Measurements from ENCODE around the gene CIPC. TPM values are rescaled to one million over a fixed set of nuclear protein-coding genes. Genes with fewer than 3 reads are reported as not detected.
A peak's percentile ranks its signal among the peaks of the same experiment; 100 is the strongest.

The CIPC gene
- total and polyA plus RNA-seq, 2 of the 13 experiments (the other 11 are each of a cell fraction or from before 2014, with no cell fraction given), result 7.6 to 13.9 TPM

DNA sequence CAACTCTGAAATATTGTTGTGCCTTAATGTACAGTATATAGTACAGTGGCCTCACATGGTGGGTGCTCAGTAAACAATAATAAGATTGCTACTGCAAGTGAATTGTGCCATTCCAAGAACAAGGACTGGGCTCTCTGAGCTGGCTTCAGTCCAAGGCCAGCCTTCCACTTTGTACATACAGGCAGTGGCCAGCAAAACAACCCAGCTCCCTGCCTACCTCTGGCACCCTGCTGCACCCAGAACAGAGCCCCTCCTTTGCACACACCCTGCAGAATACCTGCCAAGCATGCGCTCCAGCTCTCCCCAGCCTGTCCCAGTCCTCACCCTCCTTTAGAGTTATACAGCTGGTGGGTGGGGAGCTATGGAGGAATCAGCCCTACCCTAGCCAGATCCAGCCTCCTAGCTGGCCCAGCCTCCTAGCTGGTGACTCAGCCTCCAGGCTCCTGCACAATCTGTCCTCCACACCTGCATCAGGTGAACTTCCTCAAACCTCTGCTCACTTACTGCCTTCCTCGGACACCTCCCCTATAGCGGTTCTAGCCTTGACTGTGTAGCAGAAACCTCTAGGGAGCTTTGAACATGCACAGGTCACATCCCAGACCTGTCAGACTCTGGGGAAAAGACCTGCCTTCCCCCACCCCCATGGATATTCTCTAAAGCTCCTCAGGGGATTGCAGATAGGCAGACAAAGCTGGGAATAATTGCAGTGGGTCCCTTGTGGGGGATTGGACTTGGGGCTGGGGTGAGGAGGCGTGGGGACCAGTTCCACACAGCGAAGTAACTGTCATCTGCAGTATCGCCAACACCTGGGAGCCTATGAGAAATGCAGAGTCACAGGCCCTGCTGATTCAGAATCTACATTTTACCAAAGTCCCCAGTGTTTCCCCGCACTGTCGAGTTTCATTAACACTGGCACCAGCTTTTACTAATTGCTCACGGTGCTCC lies 25.6 kb downstream of the CIPC start (continued):
- no peak for TF ChIP-seq ELF1 (CRISPR knock-in tag; IDR thresholded peaks at IDR 0.05)
- TF ChIP-seq ZFP1 (CRISPR knock-in tag; IDR thresholded peaks at IDR 0.05), result no peak

DNA sequence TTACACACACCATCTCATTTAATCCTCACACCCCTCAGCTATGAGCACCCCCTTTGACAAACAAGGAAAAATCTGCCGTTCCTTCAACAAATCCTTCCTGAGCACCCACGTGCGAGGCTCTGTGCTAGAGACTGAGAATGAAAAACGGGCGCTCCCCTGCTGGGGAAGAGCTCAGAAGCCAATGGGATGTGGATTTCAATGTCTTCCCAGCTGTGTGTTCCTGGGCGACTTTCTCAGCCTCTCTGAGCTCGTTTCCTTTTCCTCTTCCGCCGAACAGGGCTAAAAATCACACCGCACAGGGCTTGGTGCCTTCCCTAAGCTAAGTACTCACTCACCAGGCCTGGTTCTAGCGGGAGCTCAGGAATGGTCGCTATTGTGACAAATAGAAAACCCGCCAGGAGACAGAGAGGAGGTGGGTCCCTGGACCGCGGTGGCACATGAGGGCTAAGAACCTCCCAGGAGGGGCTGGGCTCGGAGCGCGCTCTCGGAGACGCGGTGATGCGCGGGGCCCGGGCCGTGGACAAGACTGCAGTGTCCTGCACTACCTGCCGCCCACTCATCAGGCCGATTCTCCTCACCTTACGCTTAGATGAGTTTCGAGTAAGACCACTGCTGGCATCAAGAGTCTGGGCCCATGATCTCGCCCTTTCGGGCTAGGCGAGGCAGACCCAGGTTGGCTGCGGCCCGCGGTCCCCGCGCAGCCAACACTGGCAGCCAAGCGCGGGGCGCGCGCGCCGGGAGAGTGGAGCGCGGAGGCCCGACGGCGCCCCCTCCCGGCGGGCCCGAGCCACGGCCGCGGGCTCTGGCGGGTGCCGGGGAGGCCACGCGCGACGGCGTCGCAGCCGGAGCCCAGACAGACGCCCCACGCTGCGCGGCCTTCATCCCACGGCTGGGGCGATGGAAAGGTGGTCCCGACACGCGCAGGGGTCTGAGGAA lies 26.6 kb downstream of the CIPC start:
- in situ Hi-C loops (cut with HindIII; ENCODE audit: extremely low pct_ligation_motif_present, low pct_unique_long_range_greater_than_20kb), result no loop called here
- DNase-seq (ENCODE audit: low spot score) (no peak), ATAC-seq (peak; percentile 77), FAIRE-seq (no peak)
- Histone ChIP-seq H3K27ac (ENCODE audit: extremely low read length, insufficient read depth, low read length) (no peak overlapping the region), H4K20me1 (ENCODE audit: insufficient read depth, low read length) (no peaks in the 10 kb centered on the region), H3K9ac (ENCODE audit: insufficient read depth, low read depth, low read length) (peak overlapping the region; percentile 46; the same call in 1 of the 2 replicates), H3K4me3 (replicated peaks in 1 of 3; ENCODE audit: insufficient read depth in 1 of 3, low read depth in 2 of 3, low read length in 3 of 3) (peak overlapping the region; percentile 38 to 66 (median 40)), H2AFZ (ENCODE audit: low read length) (no peak overlapping the region), H3K36me3 (replicated peaks in 1 of 2; ENCODE audit: control insufficient read depth in 1 of 2, insufficient read depth in 2 of 2, low read length in 2 of 2) (no peaks in the 10 kb centered on the region), H3K4me2 (ENCODE audit: low read depth, low read length) (peak overlapping the region; percentile 82), H3K9me3 (ENCODE audit: low read length) (no peaks in the 10 kb centered on the region), H3K27me3 (ENCODE audit: control insufficient read depth in 1 of 2, insufficient read depth in 2 of 2, low read length in 2 of 2) (peaks cover 1 to 12% of the 10 kb centered on the region in 2 experiments; a peak in 3 of 5 replicates), H3K4me1 (ENCODE audit: insufficient read depth, low read length) (peaks cover 32% of the 10 kb centered on the region), H3K79me2 (ENCODE audit: insufficient read depth, low read length) (no peaks in the 10 kb centered on the region)
- BruUV-seq (replicated peaks), result no TSS peak
- WGBS (ENCODE audit: low lambda C conversion rate), result 49% methylated on average over 14 of the region's 73 CpGs
- ChIA-PET CTCF (ENCODE audit: low intra/inter-chr PET ratio, low total read pairs) (no interaction called here), POLR2A (no interaction called here)
- intact Hi-C loops (cut with micrococcal nuclease; ENCODE audit: unreplicated experiment), result no loop called here
- TF ChIP-seq ZSCAN12 (CRISPR knock-in tag; IDR thresholded peaks at IDR 0.05), result no peak
- TF ChIP-seq ZNF383 (CRISPR knock-in tag; IDR thresholded peaks at IDR 0.05; ENCODE audit: borderline replicate concordance), result no peak
- peak; percentile 90 for TF ChIP-seq ZNF121 (CRISPR knock-in tag; IDR thresholded peaks at IDR 0.05)
- no peak for TF ChIP-seq PLSCR1 (CRISPR knock-in tag; IDR thresholded peaks at IDR 0.05; ENCODE audit: borderline replicate concordance)
- TF ChIP-seq POLR2AphosphoS5 (IDR thresholded peaks at IDR 0.05; ENCODE audit: low read depth, low read length), result no peak
- TF ChIP-seq STAT5B (CRISPR knock-in tag; IDR thresholded peaks at IDR 0.05), result no peak
- TF ChIP-seq TOPORS (CRISPR knock-in tag; IDR thresholded peaks at IDR 0.05), result no peak
- TF ChIP-seq MAX (IDR thresholded peaks at IDR 0.05), result 0 out of 2 replicates have a peak, but pooled peaks have one; percentile 4
- TF ChIP-seq CERS6 (CRISPR knock-in tag; IDR thresholded peaks at IDR 0.05), result 0 out of 2 replicates have a peak, but pooled peaks have one; percentile 21
- TF ChIP-seq ZBTB1 (CRISPR knock-in tag; IDR thresholded peaks at IDR 0.05; ENCODE audit: borderline replicate concordance), result no peak
- TF ChIP-seq, protein P1, sequence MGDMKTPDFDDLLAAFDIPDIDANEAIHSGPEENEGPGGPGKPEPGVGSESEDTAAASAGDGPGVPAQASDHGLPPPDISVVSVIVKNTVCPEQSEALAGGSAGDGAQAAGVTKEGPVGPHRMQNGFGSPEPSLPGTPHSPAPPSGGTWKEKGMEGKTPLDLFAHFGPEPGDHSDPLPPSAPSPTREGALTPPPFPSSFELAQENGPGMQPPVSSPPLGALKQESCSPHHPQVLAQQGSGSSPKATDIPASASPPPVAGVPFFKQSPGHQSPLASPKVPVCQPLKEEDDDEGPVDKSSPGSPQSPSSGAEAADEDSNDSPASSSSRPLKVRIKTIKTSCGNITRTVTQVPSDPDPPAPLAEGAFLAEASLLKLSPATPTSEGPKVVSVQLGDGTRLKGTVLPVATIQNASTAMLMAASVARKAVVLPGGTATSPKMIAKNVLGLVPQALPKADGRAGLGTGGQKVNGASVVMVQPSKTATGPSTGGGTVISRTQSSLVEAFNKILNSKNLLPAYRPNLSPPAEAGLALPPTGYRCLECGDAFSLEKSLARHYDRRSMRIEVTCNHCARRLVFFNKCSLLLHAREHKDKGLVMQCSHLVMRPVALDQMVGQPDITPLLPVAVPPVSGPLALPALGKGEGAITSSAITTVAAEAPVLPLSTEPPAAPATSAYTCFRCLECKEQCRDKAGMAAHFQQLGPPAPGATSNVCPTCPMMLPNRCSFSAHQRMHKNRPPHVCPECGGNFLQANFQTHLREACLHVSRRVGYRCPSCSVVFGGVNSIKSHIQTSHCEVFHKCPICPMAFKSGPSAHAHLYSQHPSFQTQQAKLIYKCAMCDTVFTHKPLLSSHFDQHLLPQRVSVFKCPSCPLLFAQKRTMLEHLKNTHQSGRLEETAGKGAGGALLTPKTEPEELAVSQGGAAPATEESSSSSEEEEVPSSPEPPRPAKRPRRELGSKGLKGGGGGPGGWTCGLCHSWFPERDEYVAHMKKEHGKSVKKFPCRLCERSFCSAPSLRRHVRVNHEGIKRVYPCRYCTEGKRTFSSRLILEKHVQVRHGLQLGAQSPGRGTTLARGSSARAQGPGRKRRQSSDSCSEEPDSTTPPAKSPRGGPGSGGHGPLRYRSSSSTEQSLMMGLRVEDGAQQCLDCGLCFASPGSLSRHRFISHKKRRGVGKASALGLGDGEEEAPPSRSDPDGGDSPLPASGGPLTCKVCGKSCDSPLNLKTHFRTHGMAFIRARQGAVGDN (CRISPR knock-in tag; IDR thresholded peaks at IDR 0.05), result peak; percentile 39
- TF ChIP-seq MXI1 (IDR thresholded peaks at IDR 0.05; ENCODE audit: borderline replicate concordance, low read depth, low read length), result no peak
